HG03108 (cell line): Measurements from ENCODE around the gene PRELP.

ENCODE experiments used
- ATAC-seq: cut with Tn5 transposase; IDR thresholded peaks from one replicate; pipeline ENCODE4 v1.9.1; 2021; ENCODE audit warnings: moderate library complexity; ENCODE audit not compliant: unreplicated experiment

The PRELP gene

DNA sequence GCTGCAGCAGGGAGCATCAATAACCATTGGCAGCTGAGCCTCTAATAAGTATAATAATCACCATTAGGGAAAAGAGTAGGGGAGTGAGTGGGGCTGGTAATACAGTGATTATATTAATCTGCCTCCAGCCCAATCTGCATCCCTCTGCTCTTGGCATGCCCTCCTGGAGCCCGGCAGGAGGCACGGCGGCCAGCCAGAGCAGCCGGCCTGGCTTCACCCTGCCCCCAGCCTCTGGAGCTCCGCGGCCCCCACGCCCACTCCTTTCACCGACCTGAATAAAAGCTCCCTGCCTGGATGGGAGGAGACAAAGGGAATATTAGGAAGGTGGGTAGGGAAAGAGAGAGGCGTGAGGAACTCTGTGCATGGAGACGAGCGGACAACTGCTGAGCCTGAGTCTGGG is 46.6 kb downstream of the PRELP start:
- no peak for ATAC-seq

DNA sequence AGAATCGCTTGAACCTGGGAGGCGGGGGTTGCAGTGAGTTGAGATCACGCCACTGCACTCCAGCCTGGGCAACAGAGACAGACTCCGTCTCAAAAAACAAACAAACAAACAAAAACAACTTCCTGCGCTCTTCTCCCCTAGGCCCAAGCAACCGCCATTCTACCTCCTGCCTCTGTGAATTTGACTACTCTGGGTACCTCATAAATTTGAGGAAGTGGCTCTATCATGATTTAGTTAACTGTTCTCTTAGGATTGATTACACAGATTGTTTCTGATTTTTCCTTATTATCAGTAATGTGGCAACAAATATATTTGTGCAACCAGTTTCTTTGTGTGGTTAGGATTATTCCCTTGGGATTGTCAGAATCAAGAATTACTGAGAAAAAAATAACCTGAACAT is 48.1 kb downstream of the PRELP start:
- ATAC-seq: no peak

DNA sequence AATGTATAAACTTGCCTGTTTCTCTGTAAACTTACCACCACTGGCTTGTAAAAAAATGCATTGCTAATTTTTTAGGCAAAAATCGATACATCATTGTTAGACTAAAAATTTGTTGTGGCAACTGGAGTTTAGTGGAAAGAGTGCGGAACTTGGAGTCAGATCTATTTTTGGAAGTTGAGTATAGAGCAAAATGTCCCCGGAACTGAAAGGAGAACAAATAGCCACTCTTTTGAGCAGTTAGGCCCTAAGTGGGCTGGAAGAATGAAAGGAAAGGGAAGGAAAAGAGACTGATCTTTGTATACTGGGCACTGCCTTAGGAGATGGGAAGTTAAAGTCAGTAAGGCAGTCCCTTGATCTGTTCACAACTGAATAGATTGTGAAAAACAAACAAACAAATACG is 48.5 kb downstream of the PRELP start:
- no peak for ATAC-seq

DNA sequence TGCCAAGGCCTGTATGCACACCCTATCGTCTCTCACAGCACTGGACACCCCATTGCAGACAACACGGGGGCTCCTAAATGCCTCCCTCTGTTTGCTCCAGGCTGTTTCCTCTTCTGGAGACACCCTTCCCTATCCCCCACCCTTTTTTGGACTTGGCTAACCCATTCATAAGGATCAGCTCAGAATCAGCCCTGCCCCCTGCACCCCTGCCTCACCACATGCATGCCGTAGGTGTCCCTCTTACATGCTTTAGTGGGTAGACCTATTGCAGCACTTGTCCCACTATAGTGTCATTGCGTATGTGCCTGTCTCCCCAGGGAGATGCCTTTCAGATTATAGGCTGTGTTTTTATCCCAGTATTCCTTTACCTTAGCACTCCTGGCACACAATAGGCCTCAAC is 49.2 kb downstream of the PRELP start:
- no peak for ATAC-seq

DNA sequence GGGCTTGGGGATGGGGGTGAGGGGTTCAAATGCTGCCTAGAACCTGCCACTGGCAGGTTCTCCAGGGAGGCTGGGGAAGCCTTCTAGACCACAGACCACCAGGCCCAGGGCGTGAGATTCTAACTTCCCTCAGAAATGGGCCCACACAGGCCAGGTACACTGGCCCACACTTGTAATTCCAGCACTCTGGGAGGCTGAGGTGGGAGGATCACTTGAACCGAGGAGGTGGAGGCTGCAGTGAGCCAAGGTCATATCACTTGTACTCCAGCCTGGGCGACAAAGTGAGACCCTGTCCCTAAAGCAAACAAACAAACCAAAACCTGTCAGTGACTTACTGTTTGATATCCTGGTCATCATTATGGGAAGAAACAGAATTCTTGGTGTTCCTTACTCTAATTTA is 50.1 kb downstream of the PRELP start:
- no peak for ATAC-seq

DNA sequence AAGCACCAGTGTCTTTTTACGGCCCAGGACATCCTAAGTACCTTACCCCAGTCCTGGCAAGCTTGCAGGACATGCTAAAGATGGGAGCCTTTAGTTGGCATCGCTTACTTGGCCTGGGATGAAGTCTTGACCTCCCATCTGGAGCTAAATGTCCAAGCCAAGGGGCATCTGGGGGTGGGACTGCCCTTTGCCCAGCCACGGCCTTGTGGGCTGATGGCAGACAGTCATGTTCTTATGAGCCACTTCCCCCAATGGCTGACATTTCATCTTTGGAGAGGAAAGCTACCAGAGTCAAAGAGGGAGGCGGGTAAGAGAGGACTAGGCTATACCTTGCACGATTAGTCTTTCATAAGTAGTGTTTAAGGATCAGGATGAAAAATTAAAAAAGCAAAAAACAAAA is 50.5 kb downstream of the PRELP start:
- no peak for ATAC-seq

DNA sequence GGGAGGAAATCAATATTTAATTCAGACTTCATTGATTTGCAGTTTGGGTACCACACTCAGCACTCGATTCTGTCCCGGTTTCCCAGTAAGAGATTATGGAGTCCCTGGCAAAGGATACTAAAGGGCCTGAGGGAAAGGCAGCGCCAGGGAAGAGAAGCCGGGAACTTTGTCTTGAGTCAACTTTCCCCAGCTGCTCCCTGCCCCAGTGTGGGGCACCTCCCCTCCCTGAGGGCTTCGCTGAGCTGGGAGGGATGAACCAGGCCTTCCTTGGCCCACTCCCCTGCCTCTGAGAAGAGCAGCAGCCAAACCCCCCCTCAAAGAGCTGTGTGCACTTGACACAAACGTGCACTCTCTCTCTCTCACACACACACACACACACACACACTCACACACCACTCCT is 51.0 kb downstream of the PRELP start:
- no peak for ATAC-seq

DNA sequence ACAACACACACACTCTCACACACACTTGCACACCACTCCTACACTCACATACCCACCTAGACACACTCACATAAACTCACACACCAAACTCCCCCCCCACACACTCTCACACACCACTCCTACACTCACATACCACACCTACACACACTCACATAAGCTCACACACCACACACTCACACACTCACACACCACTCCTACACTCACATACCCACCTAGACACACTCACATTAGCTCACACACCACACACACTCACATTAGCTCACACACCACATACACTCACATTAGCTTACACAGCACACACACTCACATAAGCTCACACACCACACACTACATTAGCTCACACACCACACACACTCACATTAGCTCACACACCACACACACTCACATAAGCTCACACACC is 51.4 kb downstream of the PRELP start:
- no peak for ATAC-seq

DNA sequence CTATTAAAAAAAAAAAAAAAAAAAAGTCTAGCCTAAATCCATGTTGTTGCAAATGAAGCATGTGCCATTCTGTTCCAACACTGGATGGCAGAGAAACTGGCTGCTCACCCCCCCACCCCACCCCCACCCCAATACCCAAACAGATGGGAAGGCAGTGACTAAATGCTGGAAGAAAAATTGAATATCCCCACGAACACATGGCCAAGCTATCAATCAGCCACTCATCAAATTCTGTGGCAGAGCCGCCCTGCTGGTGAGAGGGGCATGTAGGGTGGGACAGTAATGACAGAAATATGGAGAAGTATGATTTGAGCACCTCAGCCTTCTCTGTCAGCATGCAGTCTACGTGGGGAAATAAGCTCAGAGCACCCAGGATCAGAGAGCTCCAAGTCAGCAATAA is 52.5 kb downstream of the PRELP start:
- ATAC-seq: no peak

DNA sequence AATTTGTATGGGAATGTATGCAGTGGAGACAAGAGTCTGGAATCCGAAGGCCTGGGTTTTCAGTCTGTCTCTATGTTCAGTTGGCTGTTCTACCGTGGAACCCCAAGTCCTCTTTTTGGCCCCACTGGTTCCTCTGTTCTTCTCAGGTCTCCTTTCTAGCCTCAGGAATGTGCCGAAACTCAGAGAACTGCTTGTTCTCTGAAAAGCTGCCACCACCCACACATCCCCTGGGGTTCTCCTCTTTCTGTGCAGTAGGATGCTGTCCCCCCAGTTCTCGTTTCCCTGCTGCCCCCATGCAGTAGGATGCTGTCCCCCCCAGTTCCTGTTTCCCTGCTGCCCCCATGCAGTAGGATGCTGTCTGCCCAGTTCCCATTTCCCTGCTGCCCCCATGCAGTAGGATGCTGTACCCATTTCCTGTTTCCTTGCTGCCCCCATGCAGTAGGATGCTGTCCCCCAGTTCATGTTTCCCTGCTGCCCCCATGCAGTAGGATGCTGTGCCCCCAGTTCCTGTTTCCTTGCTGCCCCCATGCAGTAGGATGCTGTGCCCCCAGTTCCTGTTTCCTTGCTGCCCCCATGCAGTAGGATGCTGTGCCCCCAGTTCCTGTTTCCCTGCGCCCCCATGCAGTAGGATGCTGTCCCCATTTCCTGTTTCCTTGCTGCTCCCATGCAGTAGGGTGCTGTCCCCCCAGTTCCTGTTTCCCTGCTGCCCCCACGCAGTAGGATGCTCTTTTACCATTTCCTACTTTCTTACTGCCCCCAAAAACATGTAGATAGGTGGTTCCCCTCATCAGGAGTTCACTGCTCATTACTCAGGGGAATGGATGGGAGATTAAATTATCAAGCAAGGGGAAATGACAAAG is 53.6 kb downstream of the PRELP start:
- ATAC-seq: no peak

DNA sequence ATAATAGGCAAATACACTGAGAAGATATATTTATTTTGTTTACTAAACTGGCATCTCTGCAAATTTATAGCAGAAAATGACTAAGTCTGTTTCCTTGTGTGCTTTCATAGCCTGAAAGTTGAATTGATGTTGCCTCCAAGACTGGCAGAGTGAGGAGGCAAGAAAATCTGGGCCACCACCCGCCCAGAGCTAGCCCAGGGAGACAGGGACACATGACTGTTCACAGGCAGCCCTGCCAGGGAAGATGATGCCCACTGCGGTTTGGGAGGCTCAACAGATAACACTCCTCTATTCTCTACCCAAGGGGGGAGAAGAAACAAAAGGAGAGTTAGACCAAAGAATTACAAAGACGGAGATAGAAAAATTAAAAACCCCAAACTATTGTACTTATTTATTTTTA is 55.5 kb downstream of the PRELP start:
- ATAC-seq: no peak

DNA sequence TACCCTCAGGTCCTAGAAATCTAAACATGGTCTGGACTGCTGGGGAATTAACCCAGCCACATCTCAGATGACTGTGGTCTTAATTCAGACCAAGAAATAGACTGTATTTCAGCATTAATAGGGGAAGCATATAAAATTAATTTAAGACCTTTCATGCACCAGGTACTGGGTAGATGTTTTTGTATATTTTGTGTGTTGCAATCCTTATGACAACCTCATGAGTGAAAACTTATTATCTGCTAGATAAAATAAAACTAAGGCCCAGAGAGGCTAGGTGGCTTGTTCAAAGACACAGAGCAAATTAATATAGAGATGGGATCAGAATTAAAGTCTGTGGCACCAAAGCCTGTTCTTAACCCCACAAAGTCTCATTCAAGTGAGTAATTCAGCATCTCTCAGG is 58.4 kb downstream of the PRELP start:
- ATAC-seq: no peak

DNA sequence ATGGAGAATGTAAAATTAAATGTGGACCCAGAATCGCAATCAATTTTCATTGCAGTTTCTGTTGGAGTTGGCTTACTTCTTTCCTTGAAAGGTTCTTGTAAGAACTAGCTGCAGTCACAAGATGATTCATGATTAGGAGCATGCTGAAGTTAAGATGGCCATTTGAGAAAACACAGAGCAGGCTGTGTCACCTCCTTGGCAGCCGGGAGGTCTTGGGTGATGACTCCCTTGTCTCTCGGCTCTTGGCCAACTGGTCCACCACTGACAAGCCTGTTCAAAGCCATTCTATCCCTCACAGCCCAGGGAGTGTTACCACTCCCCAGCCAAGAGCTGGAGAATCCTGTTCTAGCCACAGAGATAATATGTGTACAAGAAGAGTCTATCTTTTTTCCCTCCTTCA is 58.9 kb downstream of the PRELP start:
- ATAC-seq: no peak

DNA sequence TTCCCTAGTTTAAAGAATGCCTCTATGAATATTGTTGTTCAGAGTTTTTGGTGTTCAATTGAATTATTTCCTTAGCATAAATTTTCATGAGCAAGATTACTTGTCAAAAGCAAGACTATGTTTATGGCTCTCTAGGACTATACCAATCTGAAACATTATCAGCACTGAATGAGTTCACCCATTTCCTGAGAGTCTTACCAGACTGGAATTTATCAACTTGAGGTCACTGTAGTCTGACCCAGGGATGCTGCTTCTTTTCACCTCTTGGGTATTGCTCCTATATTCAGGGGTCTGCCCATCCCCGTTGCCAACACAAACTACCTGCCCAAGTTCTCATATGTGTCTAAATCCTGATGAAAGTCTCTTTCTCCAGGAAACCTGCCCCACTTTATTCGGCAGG is 61.0 kb downstream of the PRELP start:
- ATAC-seq: no peak

DNA sequence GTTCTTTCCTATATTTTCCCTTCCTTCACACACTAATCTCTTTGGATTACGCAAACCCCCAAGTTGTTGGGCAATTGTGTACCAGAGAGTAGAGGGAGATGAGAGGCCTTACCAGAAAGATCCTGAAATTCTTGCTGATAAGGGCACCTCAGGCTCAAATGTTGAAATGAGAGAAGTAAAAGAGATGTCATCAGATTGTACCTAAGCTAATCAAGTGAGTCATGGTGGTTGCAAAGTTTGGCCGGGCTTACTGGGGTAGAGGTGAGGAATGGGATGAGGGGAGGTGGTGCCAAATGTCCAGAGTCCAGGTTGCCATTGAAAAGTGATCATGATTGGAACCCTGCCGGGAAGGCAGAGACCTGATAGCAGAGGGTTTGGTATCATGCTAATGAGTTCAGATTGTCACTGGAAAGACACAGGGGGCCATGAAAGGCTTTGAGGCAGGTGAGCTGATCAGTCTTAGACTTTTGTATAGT is 61.4 kb downstream of the PRELP start:
- no peak for ATAC-seq

DNA sequence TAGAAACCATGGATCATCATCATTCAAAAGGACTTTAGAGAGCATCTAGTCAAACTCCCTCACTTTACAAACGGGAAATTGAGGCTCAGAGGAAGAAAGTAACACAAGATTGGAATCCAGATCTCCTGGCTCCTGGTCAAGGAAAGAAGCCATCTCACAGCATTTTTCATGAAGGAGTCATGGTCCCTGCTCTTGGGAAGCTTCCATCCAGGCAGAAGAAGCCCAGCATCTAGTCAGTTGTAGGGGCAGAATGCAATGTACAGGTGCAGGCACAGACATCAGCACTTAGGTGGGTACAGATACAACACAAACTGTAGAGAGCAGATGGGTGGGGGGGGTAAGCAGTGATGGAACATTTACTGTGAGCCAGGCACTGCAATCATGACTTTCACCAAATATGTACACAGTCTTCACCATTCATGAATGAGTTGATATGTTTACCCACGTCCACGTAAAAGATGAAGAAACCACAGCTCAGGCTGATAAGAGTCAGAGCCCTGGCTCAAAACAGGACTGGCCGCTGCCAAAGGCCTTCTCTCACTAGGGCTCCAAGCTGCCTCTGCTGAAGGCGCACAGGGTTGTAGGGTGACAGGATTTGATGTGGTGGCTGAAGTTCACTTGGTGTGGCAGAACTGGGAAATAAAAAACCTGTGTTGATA is 62.3 kb downstream of the PRELP start:
- no peak for ATAC-seq

DNA sequence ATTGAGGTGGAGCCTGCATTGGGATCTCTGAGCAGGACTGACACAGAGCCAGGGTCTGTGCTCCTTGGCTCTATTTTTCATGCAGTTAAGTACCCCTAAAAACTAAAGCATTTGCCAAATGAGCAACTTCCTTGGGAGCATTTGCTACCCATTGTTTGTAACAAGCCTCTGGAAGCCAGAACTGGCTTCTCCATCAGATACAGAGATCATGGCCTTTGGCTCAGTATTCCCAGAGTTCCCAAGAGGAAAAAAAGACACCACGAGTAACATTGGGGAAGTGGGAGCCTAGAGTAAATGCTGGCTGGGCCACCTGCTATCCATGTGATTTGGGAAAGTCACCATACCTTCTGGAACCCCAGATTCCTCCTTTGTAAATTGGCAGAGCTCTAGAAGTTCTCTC is 63.1 kb downstream of the PRELP start:
- no peak for ATAC-seq

DNA sequence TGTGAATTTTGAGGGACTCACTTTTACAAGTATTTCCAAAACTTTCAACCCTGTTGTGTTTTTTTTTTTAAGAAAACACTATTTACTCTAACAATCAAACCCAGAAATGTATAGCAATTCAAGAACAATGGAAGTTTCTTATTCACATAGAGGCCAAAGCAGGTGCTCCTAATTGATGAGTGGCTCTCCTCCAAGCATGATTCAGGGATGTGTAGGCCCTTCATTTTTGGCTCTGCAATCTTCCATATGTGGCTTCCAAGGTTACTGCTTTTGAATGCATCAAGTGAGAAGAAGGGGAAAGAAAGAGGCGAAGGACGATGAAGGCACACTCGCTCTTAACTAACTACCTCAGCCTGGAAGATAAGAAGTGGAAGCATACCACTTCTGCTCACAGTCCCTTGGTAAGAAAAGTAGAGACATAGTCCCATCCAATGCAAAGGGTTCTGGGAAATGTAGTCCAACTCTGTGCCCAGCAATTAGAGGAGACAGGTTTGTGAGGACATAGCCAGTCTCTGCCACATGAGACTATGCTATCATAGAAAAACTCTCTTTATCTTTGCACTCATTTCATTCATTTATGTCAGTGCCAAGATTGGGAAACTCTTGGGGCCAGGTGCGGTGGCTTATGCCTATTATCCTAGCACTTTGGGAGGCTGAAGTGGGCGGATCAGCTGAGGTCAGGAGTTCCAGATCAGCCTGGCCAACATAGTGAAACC is 64.4 kb downstream of the PRELP start:
- no peak for ATAC-seq
